ENCODE data around the gene GPR55. TPM values are rescaled to one million over a fixed set of nuclear protein-coding genes. Genes with fewer than 3 reads are reported as not detected.
A peak's percentile ranks its signal among the peaks of the same experiment; 100 is the strongest.

Gene GPR55
- polyA plus RNA-seq, 1 donor from 2014 or later = not detected

- no peak overlapping the region for H3K27ac ChIP-seq (ENCODE audit: low read length)
- no peaks in the 10 kb centered on the region for H3K9me2 ChIP-seq (ENCODE audit: insufficient read depth, low read length)
- H3F3A ChIP-seq (ENCODE audit: insufficient read depth, low read length, poor library complexity, severe bottlenecking) = no peaks in the 10 kb centered on the region
- no peaks in the 10 kb centered on the region for H3K36me3 ChIP-seq (ENCODE audit: insufficient read depth, low read length)
- H2AFZ ChIP-seq (ENCODE audit: low read depth, low read length) = no peak overlapping the region
- H3K4me3 ChIP-seq (ENCODE audit: low read length) = no peak overlapping the region
- H3K4me2 ChIP-seq (ENCODE audit: low read length) = no peak overlapping the region
- H4K20me1 ChIP-seq (ENCODE audit: insufficient read depth) = no peaks in the 10 kb centered on the region
- H3K79me2 ChIP-seq (replicated peaks; ENCODE audit: insufficient read depth, low read length) = no peaks in the 10 kb centered on the region
- H3K27me3 ChIP-seq (ENCODE audit: insufficient read depth, low read depth, low read length) = no peaks in the 10 kb centered on the region
- H3K9me3 ChIP-seq (ENCODE audit: low read length) = no peaks in the 10 kb centered on the region
- no peak overlapping the region for H3K9ac ChIP-seq (ENCODE audit: low read length)
- no peak for TF ChIP-seq CTCF (IDR thresholded peaks at IDR 0.05; ENCODE audit: poor library complexity, severe bottlenecking)
- no peak for TF ChIP-seq EP300 (conservative IDR thresholded peaks at IDR 0.05; ENCODE audit: poor library complexity, severe bottlenecking)
- TF ChIP-seq TAF1 (IDR thresholded peaks at IDR 0.05; ENCODE audit: low read depth) = no peak
- TF ChIP-seq SMC3 (conservative IDR thresholded peaks at IDR 0.05; ENCODE audit: poor library complexity) = no peak
- no peak for TF ChIP-seq REST (IDR thresholded peaks at IDR 0.05; ENCODE audit: borderline replicate concordance)
- TF ChIP-seq RAD21 (conservative IDR thresholded peaks at IDR 0.05) = no peak
- TF ChIP-seq POLR2AphosphoS5 (IDR thresholded peaks at IDR 0.05) = no peak
- TF ChIP-seq EZH2 (IDR thresholded peaks at IDR 0.05; ENCODE audit: borderline replicate concordance, insufficient read depth, low read length, poor library complexity, severe bottlenecking) = no peak
- TF ChIP-seq MXI1 (conservative IDR thresholded peaks at IDR 0.05; ENCODE audit: poor library complexity, severe bottlenecking) = no peak
Measured at GRCh38 chr2:230906471-230907230, 18.4 kb downstream of the GPR55 start.

- H3K4me2 ChIP-seq (ENCODE audit: low read length) = no peak overlapping the region
- no peak overlapping the region for H3K4me3 ChIP-seq (ENCODE audit: low read length)
- H3K79me2 ChIP-seq (replicated peaks; ENCODE audit: insufficient read depth, low read length) = no peaks in the 10 kb centered on the region
- no peak overlapping the region for H3K27ac ChIP-seq (ENCODE audit: low read length)
- H4K20me1 ChIP-seq (ENCODE audit: insufficient read depth) = no peaks in the 10 kb centered on the region
- no peaks in the 10 kb centered on the region for H3K9me3 ChIP-seq (ENCODE audit: low read length)
- TF ChIP-seq SMC3 (conservative IDR thresholded peaks at IDR 0.05; ENCODE audit: poor library complexity) (no peak), POLR2AphosphoS5 (IDR thresholded peaks at IDR 0.05) (no peak), CTCF (IDR thresholded peaks at IDR 0.05; ENCODE audit: poor library complexity, severe bottlenecking) (no peak), EZH2 (IDR thresholded peaks at IDR 0.05; ENCODE audit: borderline replicate concordance, insufficient read depth, low read length, poor library complexity, severe bottlenecking) (no peak), REST (IDR thresholded peaks at IDR 0.05; ENCODE audit: borderline replicate concordance) (no peak), RAD21 (conservative IDR thresholded peaks at IDR 0.05) (no peak), MXI1 (conservative IDR thresholded peaks at IDR 0.05; ENCODE audit: poor library complexity, severe bottlenecking) (no peak), EP300 (conservative IDR thresholded peaks at IDR 0.05; ENCODE audit: poor library complexity, severe bottlenecking) (no peak), TAF1 (IDR thresholded peaks at IDR 0.05; ENCODE audit: low read depth) (no peak)
- H3K27me3 ChIP-seq (ENCODE audit: insufficient read depth, low read depth, low read length) = no peaks in the 10 kb centered on the region
- peak overlapping the region; percentile 14 for H2AFZ ChIP-seq (ENCODE audit: low read depth, low read length)
- no peaks in the 10 kb centered on the region for H3F3A ChIP-seq (ENCODE audit: insufficient read depth, low read length, poor library complexity, severe bottlenecking)
- no peaks in the 10 kb centered on the region for H3K9me2 ChIP-seq (ENCODE audit: insufficient read depth, low read length)
- no peak overlapping the region for H3K9ac ChIP-seq (ENCODE audit: low read length)
- no peaks in the 10 kb centered on the region for H3K36me3 ChIP-seq (ENCODE audit: insufficient read depth, low read length)
Measured at GRCh38 chr2:230905448-230906421, 19.3 kb downstream of the GPR55 start.

Measured in neural cell (in vitro differentiated cells).